HEK293 (cell line): ENCODE data around the gene GANAB.

Experiments used
- HOXA7 ChIP-seq: sonication (generic); formaldehyde crosslinking; IDR thresholded peaks from 2 replicates; pipeline ENCODE4 v1.8.1; 2022; ENCODE audit warnings: missing genetic modification reagents, borderline replicate concordance
- ZNF501 ChIP-seq: fragments of 450-650 bp; formaldehyde crosslinking; IDR thresholded peaks from 2 replicates; pipeline ENCODE4 v1.5.1; 2016; ENCODE audit warnings: missing biosample characterization, missing genetic modification characterization
- ZNF623 ChIP-seq: fragments of 450-650 bp; formaldehyde crosslinking; IDR thresholded peaks from 2 replicates; pipeline ENCODE4 v1.5.1; 2016; ENCODE audit warnings: missing biosample characterization, missing genetic modification characterization
- TF ChIP-seq, protein P1 (sequence below): fragments of 450-650 bp; formaldehyde crosslinking; IDR thresholded peaks from 2 replicates; pipeline ENCODE4 v1.5.1; 2016; ENCODE audit warnings: missing biosample characterization, missing genetic modification characterization
- TF ChIP-seq, protein P2 (sequence below): fragments of 450-650 bp; formaldehyde crosslinking; IDR thresholded peaks from 2 replicates; pipeline ENCODE4 v1.5.1; 2017; ENCODE audit warnings: missing biosample characterization, missing genetic modification characterization

GRCh38 chr11:62611705-62612365 is 34.6 kb downstream of the GANAB start:
- TF ChIP-seq, protein P1, sequence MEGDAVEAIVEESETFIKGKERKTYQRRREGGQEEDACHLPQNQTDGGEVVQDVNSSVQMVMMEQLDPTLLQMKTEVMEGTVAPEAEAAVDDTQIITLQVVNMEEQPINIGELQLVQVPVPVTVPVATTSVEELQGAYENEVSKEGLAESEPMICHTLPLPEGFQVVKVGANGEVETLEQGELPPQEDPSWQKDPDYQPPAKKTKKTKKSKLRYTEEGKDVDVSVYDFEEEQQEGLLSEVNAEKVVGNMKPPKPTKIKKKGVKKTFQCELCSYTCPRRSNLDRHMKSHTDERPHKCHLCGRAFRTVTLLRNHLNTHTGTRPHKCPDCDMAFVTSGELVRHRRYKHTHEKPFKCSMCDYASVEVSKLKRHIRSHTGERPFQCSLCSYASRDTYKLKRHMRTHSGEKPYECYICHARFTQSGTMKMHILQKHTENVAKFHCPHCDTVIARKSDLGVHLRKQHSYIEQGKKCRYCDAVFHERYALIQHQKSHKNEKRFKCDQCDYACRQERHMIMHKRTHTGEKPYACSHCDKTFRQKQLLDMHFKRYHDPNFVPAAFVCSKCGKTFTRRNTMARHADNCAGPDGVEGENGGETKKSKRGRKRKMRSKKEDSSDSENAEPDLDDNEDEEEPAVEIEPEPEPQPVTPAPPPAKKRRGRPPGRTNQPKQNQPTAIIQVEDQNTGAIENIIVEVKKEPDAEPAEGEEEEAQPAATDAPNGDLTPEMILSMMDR (tag by site-specific recombination): no peak
- no peak for TF ChIP-seq ZNF623 (tag by site-specific recombination)
- TF ChIP-seq ZNF501 (tag by site-specific recombination): no peak
- TF ChIP-seq HOXA7: no peak
- TF ChIP-seq, protein P2, sequence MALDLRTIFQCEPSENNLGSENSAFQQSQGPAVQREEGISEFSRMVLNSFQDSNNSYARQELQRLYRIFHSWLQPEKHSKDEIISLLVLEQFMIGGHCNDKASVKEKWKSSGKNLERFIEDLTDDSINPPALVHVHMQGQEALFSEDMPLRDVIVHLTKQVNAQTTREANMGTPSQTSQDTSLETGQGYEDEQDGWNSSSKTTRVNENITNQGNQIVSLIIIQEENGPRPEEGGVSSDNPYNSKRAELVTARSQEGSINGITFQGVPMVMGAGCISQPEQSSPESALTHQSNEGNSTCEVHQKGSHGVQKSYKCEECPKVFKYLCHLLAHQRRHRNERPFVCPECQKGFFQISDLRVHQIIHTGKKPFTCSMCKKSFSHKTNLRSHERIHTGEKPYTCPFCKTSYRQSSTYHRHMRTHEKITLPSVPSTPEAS (tag by site-specific recombination): no peak
